IMR-90 (cell line): Measurements from ENCODE around the gene ZCCHC14. TPM values are rescaled to one million over a fixed set of nuclear protein-coding genes. Genes with fewer than 3 reads are reported as not detected.

Experiments used
- ATAC-seq: fragments of 200-7000 bp; cut with Tn5 transposase; 2 replicates; pipeline ENCODE4 v1.9.1; 2020; ENCODE audit warnings: low read depth, mild to moderate bottlenecking, moderate library complexity
- BruUV-seq: library from RNA; stranded (reverse); fragments of 400-500 nt; replicated peaks from 2 replicates; lab custom pipeline; 2021; lab: Mats Ljungman, UMichigan
- CTCF ChIA-PET: fragments of 300-600 bp; formaldehyde crosslinking; extraction: SDS; loops from one replicate; lab custom pipeline; 2021; ENCODE audit warnings: antibody characterized with exemption; lab: Yijun Ruan, JAX
- POLR2A ChIA-PET: fragments of 300-600 bp; sonication (Branson Sonifier 250); formaldehyde crosslinking; loops from one replicate; lab custom pipeline; 2022; ENCODE audit warnings: antibody characterized with exemption; ENCODE audit not compliant: unreplicated experiment; lab: Charles Lee
- DNase-seq: peaks from one replicate; pipeline ENCODE4 v3.0.0; 2013
- H2AFZ ChIP-seq: replicated peaks from 2 replicates; pipeline ENCODE3; 2013; ENCODE audit warnings: low read length, mild to moderate bottlenecking; ENCODE audit not compliant: poor library complexity
- H2AK5ac ChIP-seq: 2 replicates; pipeline ENCODE4 v1.6.1; 2013; ENCODE audit warnings: low read depth, low read length, inconsistent platforms
- H2AK9ac ChIP-seq: replicated peaks from 2 replicates; pipeline ENCODE3; 2013; ENCODE audit warnings: mild to moderate bottlenecking, low read depth, low read length, moderate library complexity; ENCODE audit not compliant: poor library complexity
- H2BK120ac ChIP-seq: 2 replicates; pipeline ENCODE4 v1.6.1; 2013; ENCODE audit warnings: low read depth, low read length, inconsistent platforms
- H2BK15ac ChIP-seq: 3 replicates; pipeline ENCODE4 v1.6.1; 2013; ENCODE audit warnings: low read depth, low read length, inconsistent platforms
- H2BK20ac ChIP-seq: 2 replicates; pipeline ENCODE4 v1.6.1; 2013; ENCODE audit warnings: low read depth, mild to moderate bottlenecking, inconsistent platforms, low read length, moderate library complexity
- H2BK5ac ChIP-seq: 2 replicates; pipeline ENCODE4 v1.6.1; 2013; ENCODE audit warnings: mild to moderate bottlenecking, low read depth, low read length, inconsistent platforms; ENCODE audit not compliant: poor library complexity, severe bottlenecking
- H3K14ac ChIP-seq: replicated peaks from 2 replicates; pipeline ENCODE4 v1.6.1; 2013; ENCODE audit warnings: low read depth, low read length, inconsistent platforms
- H3K18ac ChIP-seq: 2 replicates; pipeline ENCODE4 v1.6.1; 2013; ENCODE audit warnings: low read depth, low read length, control low read depth
- H3K23ac ChIP-seq: 2 replicates; pipeline ENCODE4 v1.6.1; 2013; ENCODE audit warnings: low read depth, low read length, inconsistent platforms
- H3K27ac ChIP-seq: 2 replicates; pipeline ENCODE4 v1.5.1; 2013; ENCODE audit warnings: mild to moderate bottlenecking, control low read depth, low read length; ENCODE audit not compliant: insufficient read depth
- H3K27me3 ChIP-seq: 2 replicates; pipeline ENCODE4 v1.6.1; 2013; ENCODE audit warnings: low read length; ENCODE audit not compliant: control insufficient read depth, insufficient read depth
- H3K36me3 ChIP-seq: 2 replicates; pipeline ENCODE4 v1.6.1; 2013; ENCODE audit warnings: low read length, mixed read lengths; ENCODE audit not compliant: control insufficient read depth, insufficient read depth
- H3K4ac ChIP-seq: 2 replicates; pipeline ENCODE4 v1.6.1; 2013; ENCODE audit warnings: low read depth, low read length, inconsistent platforms
- H3K4me1 ChIP-seq: 2 replicates; pipeline ENCODE4 v1.6.1; 2013; ENCODE audit warnings: low read length, mixed read lengths; ENCODE audit not compliant: control insufficient read depth, insufficient read depth
- H3K4me2 ChIP-seq: 2 replicates; pipeline ENCODE4 v1.6.1; 2013; ENCODE audit warnings: low read depth, mild to moderate bottlenecking, control low read depth, low read length, moderate library complexity
- H3K4me3 ChIP-seq: 2 replicates; pipeline ENCODE4 v1.5.1; 2013; ENCODE audit warnings: low read depth, mild to moderate bottlenecking, control low read depth, low read length, moderate library complexity; ENCODE audit not compliant: insufficient read depth
- H3K56ac ChIP-seq: 2 replicates; pipeline ENCODE4 v1.6.1; 2013; ENCODE audit warnings: low read length, inconsistent platforms; ENCODE audit not compliant: insufficient read depth; ENCODE audit errors: extremely low read depth
- H3K79me1 ChIP-seq, 2 experiments: 2 replicates each; pipeline ENCODE4 v1.6.1; 2013; ENCODE audit warnings: low read length in 2 of 2, inconsistent platforms in 1 of 2, low read depth in 1 of 2
- H3K9ac ChIP-seq: 2 replicates; pipeline ENCODE4 v1.6.1; 2013; ENCODE audit warnings: low read depth, low read length, control low read depth
- H3K9me1 ChIP-seq: 2 replicates; pipeline ENCODE4 v1.6.1; 2013; ENCODE audit warnings: low read length, inconsistent platforms; ENCODE audit not compliant: insufficient read depth
- H3K9me3 ChIP-seq: 2 replicates; pipeline ENCODE4 v1.6.1; 2013; ENCODE audit warnings: low read length; ENCODE audit not compliant: control insufficient read depth, insufficient read depth
- H4K20me1 ChIP-seq: 2 replicates; pipeline ENCODE4 v1.6.1; 2013; ENCODE audit warnings: low read length, inconsistent platforms; ENCODE audit not compliant: insufficient read depth
- H4K5ac ChIP-seq: 2 replicates; pipeline ENCODE4 v1.6.1; 2013; ENCODE audit warnings: mild to moderate bottlenecking, low read depth, low read length, control low read depth
- H4K8ac ChIP-seq, 2 experiments: 2 replicates each; pipeline ENCODE4 v1.6.1; 2013; ENCODE audit warnings: low read depth in 2 of 2, low read length in 2 of 2, control low read depth in 1 of 2, inconsistent platforms in 1 of 2
- H4K91ac ChIP-seq: 2 replicates; pipeline ENCODE4 v1.6.1; 2013; ENCODE audit warnings: low read depth, low read length, inconsistent platforms; ENCODE audit not compliant: insufficient read depth
- FOS ChIP-seq: fragments of 150-350 bp; IDR thresholded peaks from 2 replicates; pipeline ENCODE4 v1.6.1; 2016; ENCODE audit warnings: low read depth, low read length
- MAZ ChIP-seq: IDR thresholded peaks from 2 replicates; pipeline ENCODE4 v1.6.1; 2012; ENCODE audit warnings: low read depth, mild to moderate bottlenecking, low read length, improper control_type of control experiment, moderate library complexity, borderline replicate concordance
- NFE2L2 ChIP-seq: fragments of 150-350 bp; IDR thresholded peaks from 2 replicates; pipeline ENCODE4 v1.6.1; 2016; ENCODE audit warnings: low read depth, mild to moderate bottlenecking, low read length
- SMC3 ChIP-seq: fragments of 150-350 bp; IDR thresholded peaks from 2 replicates; pipeline ENCODE4 v1.6.1; 2016; ENCODE audit warnings: low read depth, mild to moderate bottlenecking, antibody characterized with exemption, low read length, moderate library complexity
- WGBS, 2 experiments: methylation state at CpG; one replicate each; pipeline versions ENCODE4 v1.1.5 to v1.1.7; 2013; ENCODE audit warnings: missing lambda C conversion rate in 2 of 2; ENCODE audit not compliant: insufficient read length in 1 of 2; ENCODE audit errors: extremely low coverage in 2 of 2; 5-methylcytosine and 5-hydroxymethylcytosine counted together
- dilution Hi-C: fragments of 300-500 bp; cut with HindIII; formaldehyde crosslinking; loops from one replicate; pipeline ENCODE4 v1.14.3; 2018; ENCODE audit warnings: low sequenced_read_pairs; ENCODE audit not compliant: unreplicated experiment
- in situ Hi-C: fragments of 300-500 bp; cut with MboI; formaldehyde crosslinking; loops from 3 replicates; pipeline ENCODE4 v1.14.3; 2019; ENCODE audit warnings: low sequenced_read_pairs, inconsistent platforms, mixed read lengths
- intact Hi-C: fragments of 100-400 bp; cut with micrococcal nuclease; formaldehyde crosslinking; loops from 2 replicates; pipeline ENCODE4 v1.10.0; 2022
- polyA plus RNA-seq, 3 experiments: library from polyadenylated mRNA; depleted of rRNA; stranded (reverse); fragments of >200 nt; gene quantifications; 2 replicates each; pipeline ENCODE4 v1.2.3, GENCODE V29; 2012; ENCODE audit warnings: low replicate concordance in 1 of 3
- total RNA-seq: library from RNA; depleted of rRNA; stranded (reverse); fragments of >200 nt; gene quantifications from 2 replicates; pipeline ENCODE4 v1.2.3, GENCODE V29; 2012

The ZCCHC14 gene
- total and polyA plus RNA-seq, 2 of the 4 experiments (the other 2 are of a cell fraction) = 2.5 to 5.3 TPM

DNA sequence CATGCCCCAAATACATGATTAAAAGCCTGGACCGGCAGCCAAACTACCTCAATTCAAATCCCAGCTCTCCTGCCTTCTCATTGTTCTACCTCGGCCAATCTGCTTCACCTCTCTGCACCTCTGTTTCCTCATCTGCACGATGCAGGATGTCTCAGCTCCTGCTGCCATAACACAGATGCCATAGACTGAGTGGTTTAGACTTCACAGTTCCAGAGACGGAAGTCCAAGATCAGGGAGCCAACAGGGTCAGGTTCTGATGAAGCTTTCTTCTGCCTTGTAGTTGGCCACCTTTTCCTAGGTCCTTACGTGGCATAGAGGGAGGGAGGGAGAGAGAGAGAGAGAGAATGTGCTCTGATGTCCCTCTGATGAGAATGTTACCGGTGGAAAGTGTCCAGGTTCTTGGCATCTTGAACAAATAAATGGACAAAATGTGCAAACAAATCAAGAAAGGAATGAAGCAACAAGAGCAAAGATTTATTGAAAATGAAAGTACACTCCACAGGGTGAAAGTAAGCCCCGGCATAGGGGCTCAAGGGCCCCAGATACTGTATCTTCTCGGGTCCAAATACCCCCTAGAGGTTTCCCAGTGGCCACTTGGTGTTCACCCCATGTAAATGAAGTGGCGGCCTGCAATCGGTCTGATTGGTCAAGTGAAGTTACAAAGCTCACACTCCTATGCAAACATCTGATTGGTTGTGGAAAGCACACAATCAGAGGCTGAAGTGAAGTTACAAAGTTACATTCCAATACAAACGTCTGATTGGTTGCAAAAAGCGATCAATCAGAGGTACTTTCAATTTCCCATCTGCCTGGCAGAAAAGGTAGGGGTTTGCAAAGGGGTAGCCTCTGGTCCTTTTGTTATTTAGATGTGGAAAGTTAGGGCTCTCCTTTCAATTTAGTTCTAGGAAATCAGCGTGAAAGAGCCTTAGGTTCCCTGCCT, 43.3 kb upstream of the ZCCHC14 start:
- H4K91ac ChIP-seq = no peak overlapping the region
- ATAC-seq = no peak
- H2BK5ac ChIP-seq = no peak overlapping the region
- WGBS, 2 experiments = 73% methylated on average over 6 of the region's 13 CpGs; no CpG with 5 or more reads in 1 of the 2 experiments
- no peaks in the 10 kb centered on the region for H3K79me1 ChIP-seq
- no peak overlapping the region for H4K5ac ChIP-seq
- ChIA-PET POLR2A (no interaction called here), CTCF (no interaction called here)
- no peak overlapping the region for H2AFZ ChIP-seq
- H3K27me3 ChIP-seq = peaks cover 5% of the 10 kb centered on the region; the same call in 1 of the 2 replicates
- H3K4me2 ChIP-seq = no peak overlapping the region
- H3K18ac ChIP-seq = no peak overlapping the region
- BruUV-seq = no TSS peak
- no peaks in the 10 kb centered on the region; the same call in 1 of the 2 replicates for H4K20me1 ChIP-seq
- H3K4me1 ChIP-seq = peaks cover 7% of the 10 kb centered on the region
- no peaks in the 10 kb centered on the region for H3K36me3 ChIP-seq
- H2AK5ac ChIP-seq = no peak overlapping the region
- no peak overlapping the region for H2BK20ac ChIP-seq
- no peak overlapping the region; the same call in 2 of the 3 replicates for H2BK15ac ChIP-seq
- H3K9ac ChIP-seq = no peak overlapping the region
- H3K4ac ChIP-seq = peak overlapping the region; percentile 18; the same call in 1 of the 2 replicates
- H2AK9ac ChIP-seq = no peak overlapping the region
- in situ Hi-C loops = no loop called here
- no peak overlapping the region for H3K4me3 ChIP-seq
- no peak overlapping the region for H3K27ac ChIP-seq
- dilution Hi-C loops = no loop called here
- no peak overlapping the region for H3K14ac ChIP-seq
- no peak overlapping the region for H2BK120ac ChIP-seq
- no peaks in the 10 kb centered on the region for H3K9me1 ChIP-seq
- H4K8ac ChIP-seq = no peak overlapping the region
- intact Hi-C loops = no loop called here
- no peak for TF ChIP-seq SMC3
- TF ChIP-seq FOS = no peak
- TF ChIP-seq NFE2L2 = no peak
- TF ChIP-seq MAZ = no peak
- DNase-seq = no peak
- peaks cover 20% of the 10 kb centered on the region for H3K9me3 ChIP-seq
- no peak overlapping the region for H3K23ac ChIP-seq
- H3K56ac ChIP-seq = no peak overlapping the region
